AG04449 (cell line): ENCODE data around the gene TNFRSF18.

ENCODE experiments used
- CTCF ChIA-PET: fragments of 350-600 bp; formaldehyde crosslinking; extraction: SDS; loops from one replicate; lab custom pipeline; 2021; ENCODE audit warnings: antibody characterized with exemption; lab: Yijun Ruan, JAX
- POLR2A ChIA-PET: fragments of 400-600, 350-600 bp; formaldehyde crosslinking; extraction: SDS; loops from one replicate; lab custom pipeline; 2020; ENCODE audit warnings: antibody characterized with exemption, inconsistent platforms; lab: Yijun Ruan, JAX
- DNase-seq: peaks from one replicate; pipeline ENCODE4 v3.0.0-alpha.2; 2010; ENCODE audit warnings: low read depth, low spot score
- H3K4me3 ChIP-seq: 2 replicates; pipeline ENCODE4 v1.5.1; 2011; ENCODE audit warnings: low read depth, mild to moderate bottlenecking, control low read depth, low read length
- TF ChIP-seq, protein P1 (sequence below): IDR thresholded peaks from one replicate; pipeline ENCODE4 v1.5.1; 2011; ENCODE audit warnings: mild to moderate bottlenecking, moderate library complexity, low read length, control low read depth, inconsistent platforms; ENCODE audit not compliant: insufficient read depth; ENCODE audit errors: missing control alignments

Gene TNFRSF18

DNA sequence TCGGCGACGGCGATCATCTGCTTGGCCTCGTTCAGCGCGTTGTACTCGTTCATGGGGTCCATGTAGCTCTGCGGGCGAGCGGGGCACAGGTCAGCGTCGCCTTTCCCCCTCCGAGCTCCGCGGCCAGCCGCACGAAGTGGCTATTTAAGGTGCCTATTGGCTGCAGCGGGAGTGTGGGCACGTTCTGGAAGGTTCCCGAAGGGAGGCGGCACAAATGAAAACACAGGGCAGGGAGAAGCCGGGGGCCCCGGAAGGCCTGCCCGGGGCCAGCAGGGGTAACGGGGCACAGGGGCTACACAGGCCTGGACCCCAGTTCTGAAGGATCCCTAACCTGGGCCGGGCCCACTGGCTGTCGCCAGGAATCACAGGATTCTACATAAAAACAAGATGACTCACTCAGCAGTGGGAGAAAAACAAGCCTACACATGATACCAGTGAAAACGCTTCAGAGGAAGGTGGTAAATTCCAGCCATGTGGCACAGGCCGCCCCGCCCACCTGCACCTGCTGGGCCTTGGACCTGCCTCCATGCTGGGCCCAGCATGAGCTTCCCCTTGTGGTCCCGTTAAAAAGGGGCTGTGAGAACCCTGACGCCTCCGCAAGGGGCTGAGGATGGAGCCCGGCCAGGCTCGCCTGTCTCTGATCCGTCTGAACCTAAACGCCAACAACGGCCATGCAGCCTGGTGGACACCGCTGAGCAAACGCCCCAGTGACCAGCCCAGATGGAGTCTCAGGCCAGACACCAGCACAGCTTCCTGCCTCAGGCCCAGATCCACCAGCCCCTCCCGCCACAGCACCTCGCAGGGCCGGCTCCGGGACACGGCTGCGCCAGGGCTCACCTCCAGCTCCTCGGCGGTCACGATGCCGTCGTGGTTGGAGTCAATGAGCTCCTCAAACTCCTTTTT is 11.5 kb upstream of the TNFRSF18 start:
- POLR2A ChIA-PET, result no interaction called here
- DNase-seq, result no peak
- TF ChIP-seq, protein P1, sequence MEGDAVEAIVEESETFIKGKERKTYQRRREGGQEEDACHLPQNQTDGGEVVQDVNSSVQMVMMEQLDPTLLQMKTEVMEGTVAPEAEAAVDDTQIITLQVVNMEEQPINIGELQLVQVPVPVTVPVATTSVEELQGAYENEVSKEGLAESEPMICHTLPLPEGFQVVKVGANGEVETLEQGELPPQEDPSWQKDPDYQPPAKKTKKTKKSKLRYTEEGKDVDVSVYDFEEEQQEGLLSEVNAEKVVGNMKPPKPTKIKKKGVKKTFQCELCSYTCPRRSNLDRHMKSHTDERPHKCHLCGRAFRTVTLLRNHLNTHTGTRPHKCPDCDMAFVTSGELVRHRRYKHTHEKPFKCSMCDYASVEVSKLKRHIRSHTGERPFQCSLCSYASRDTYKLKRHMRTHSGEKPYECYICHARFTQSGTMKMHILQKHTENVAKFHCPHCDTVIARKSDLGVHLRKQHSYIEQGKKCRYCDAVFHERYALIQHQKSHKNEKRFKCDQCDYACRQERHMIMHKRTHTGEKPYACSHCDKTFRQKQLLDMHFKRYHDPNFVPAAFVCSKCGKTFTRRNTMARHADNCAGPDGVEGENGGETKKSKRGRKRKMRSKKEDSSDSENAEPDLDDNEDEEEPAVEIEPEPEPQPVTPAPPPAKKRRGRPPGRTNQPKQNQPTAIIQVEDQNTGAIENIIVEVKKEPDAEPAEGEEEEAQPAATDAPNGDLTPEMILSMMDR, result no peak
- CTCF ChIA-PET, result interaction anchor here (0.9 kb wide), 1 partner anchor 13 kb away, joined by 3 read pairs; no protein-coding TSS in a partner anchor
- H3K4me3 ChIP-seq, result no peak overlapping the region

DNA sequence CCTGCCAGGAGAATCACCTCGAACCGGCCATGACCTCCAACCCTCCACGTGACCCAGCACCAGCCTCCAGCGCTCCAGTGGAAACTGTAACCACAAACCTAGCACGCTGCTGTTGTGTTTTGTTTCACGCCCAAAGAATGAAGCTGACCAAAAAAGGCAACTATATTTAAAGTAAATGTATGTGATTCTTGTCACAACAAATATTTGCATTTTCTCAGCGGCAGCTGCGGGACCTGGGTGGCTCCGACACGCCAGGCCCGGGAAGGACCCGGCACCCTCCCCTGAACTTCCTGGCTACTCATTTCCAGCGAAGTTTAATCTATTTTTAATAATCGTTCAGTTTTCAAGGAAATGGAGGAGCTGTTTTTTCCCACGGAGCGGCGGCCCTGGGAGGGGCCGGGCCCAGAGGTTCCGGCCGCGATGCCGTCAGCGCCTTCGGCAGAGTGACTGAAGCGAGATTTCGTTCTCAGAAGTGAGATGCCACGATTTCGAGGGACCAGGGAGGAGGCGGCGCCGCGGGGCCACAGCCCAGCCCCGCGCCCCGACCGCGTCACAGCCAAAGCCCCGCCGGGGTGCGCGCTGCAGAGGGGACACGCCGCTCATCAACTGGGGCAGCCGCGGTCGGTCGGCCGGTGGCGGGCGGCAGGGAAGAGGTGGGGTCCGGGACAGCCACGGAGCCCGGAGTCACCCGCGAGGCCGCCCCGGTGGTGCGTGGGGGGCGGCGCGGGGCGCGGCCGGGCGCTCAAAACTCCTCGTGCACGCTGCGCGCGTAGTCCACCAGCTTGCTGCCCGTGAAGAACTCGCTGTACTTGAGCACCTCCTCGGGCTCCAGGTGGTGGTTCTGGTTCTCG is 10.6 kb upstream of the TNFRSF18 start:
- POLR2A ChIA-PET, result no interaction called here
- TF ChIP-seq, protein P1, result no peak
- no peak overlapping the region for H3K4me3 ChIP-seq
- CTCF ChIA-PET, result interaction anchor here (0.6 to 0.9 kb wide), 2 partner anchors 14 to 95 kb away, joined by 3 read pairs; no protein-coding TSS in a partner anchor
- no peak for DNase-seq

DNA sequence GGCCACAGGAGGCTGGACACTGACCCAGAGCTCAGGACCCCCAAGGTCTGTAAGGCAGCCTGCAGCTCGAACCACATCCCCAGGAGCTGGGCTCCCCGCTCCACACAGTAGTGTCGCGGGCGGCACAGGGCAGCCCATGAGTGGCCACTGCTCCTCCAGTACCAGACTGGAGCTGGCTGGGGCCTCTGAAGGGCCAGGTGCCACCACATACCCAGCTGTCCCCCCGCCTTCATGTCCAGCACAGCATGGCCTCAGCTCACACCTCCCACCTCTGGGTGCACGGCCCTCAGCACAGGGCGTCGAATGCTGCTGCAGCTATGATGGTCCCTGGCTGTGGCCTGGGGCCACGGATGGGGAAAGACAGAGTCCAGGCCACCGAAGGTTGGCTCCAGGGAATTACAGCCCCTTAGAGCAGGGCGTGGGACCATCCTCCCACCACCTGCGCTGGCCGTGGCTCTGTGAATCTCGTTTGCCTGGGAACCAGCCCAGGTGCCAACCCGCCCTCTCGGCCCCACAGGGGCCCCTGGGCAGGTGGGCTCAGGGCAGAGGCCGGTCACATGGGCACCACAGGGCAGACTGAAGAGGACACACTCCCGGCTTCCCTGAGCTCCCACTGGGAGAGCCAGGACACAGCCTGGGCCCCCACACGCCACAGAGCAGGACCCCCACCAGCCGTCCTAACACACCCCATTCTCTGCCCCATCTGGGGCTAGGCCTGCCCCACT is 9.7 kb upstream of the TNFRSF18 start:
- TF ChIP-seq, protein P1, result no peak
- DNase-seq, result no peak
- ChIA-PET POLR2A (interaction anchor here (0.5 kb wide), 1 partner anchor 53 kb away, joined by 3 read pairs; no protein-coding TSS in a partner anchor), CTCF (interaction anchor here (0.8 kb wide), 1 partner anchor 74 kb away, joined by 3 read pairs; no protein-coding TSS in a partner anchor)
- no peak overlapping the region for H3K4me3 ChIP-seq

DNA sequence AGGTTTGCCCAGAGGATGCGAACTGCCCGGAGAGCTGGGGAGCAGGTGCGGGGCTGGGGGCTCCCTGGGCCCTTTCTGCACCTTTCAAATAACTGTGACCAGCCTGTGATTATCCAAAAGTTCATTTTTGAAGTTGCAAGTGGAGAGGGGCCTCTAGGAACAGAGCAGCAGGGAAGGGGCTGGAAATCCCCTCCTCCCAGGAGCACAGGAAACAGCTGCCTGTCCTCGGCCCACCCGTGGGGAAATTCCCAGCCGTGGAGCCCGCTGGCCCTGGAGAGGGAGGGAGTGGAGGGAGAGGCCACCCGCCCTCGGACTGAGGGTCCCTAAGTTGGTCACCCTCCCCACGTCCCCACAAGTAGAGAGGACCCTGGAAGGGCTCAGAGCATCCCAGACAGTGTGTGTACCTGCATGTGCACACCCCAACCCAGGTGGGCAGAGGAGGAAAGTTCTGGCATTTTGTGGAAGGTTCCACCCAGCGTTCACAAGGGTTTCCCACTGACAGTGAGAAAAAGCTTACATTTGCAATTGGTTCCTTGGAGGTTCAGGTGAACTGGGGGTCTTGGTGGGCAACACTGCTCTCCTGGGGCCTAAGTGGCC is 8.8 kb upstream of the TNFRSF18 start:
- TF ChIP-seq, protein P1, result no peak
- ChIA-PET CTCF (interaction anchor here (0.8 kb wide), 1 partner anchor 75 kb away, joined by 3 read pairs; no protein-coding TSS in a partner anchor), POLR2A (no interaction called here)
- H3K4me3 ChIP-seq, result no peak overlapping the region
- no peak for DNase-seq

DNA sequence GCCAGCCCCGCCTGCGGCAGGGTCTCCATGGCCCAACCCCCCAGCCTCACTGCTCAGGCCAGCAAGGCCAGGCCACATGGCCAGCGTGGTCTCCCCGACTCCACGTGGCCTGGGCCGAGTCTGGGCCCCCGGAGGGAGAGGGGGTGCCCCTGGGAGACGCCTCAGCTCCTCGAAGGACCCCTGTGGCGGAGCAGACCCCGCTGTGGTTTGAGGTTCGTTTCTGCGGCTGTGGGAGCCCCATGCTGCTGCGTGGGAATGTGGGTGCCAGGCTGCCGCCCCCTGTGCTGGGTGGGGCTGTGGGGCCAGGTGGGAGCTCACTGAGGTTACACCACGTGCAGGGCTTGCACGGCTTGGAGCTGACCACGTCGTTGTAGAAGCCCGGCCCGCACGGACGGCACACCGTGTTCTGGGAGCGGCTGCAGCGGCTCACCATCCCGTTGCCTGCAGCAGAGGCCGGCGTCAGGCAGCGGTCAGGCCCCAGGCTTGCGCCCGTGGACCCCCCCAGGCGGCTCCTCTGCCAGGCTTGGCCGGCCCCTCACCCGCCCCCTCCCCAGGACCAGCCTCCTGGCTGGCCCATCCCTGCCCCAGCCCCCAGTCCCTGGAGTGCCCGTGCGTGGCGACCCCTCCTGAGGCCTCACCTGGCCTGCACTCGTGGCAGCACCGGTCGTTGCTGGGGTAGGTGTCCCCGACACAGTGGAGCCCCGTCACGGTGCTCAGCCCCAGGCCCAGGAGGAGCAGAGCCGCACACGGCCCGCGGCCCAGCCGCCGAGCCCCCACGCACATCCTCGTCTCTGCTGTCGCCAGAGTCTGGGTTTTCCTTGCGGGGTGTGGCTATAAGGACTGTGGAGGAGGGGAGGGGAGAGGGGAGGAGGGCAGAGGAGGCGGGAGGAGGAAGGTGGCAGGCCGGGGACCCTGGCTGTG is 7.2 kb upstream of the TNFRSF18 start, which contains the start of gene TNFRSF4:
Gene TNFRSF4, minus strand, starts transcription at position 809 of the 921 bp plus-strand sequence. Its CDS starts 26 bp downstream, at position 783.
- TF ChIP-seq, protein P1, result no peak
- no peak for DNase-seq
- POLR2A ChIA-PET, result no interaction called here
- CTCF ChIA-PET, result no interaction called here
- no peak within 1 kb of the TSS for H3K4me3 ChIP-seq
